ENCODE data around the gene HERC6. TPM values are rescaled to one million over a fixed set of nuclear protein-coding genes. Genes with fewer than 3 reads are reported as not detected.
"Not testable (repeated sequence)": the region's sequence is repeated elsewhere in the genome, so short reads cannot be mapped to it uniquely, and the experiment has no call there.

Gene HERC6
- total RNA-seq, 4 donors from 2014 or later: 4.4 to 7.5 (median 5.1) TPM

GRCh38 chr4:88420844-88421243 lies 42.2 kb downstream of the HERC6 start:
- WGBS, 2 donors (ENCODE audit: low coverage in 1 of 2): 86 to 100% methylated on average over 1 of the region's 1 CpG
- Histone ChIP-seq H3K27me3 (no peaks in the 10 kb centered on the region), H3K36me3 (peaks cover 0 to 15% of the 10 kb centered on the region in 2 donors), H3K27ac (no peak overlapping the region), H3K9me3 (no peaks in the 10 kb centered on the region), H3K4me1 (no peaks in the 10 kb centered on the region), H3K4me3 (no peak overlapping the region)
- TF ChIP-seq POLR2A (IDR thresholded peaks at IDR 0.05) (no peak), EP300 (IDR thresholded peaks at IDR 0.05) (no peak), POLR2AphosphoS5 (IDR thresholded peaks at IDR 0.05) (no peak), CTCF (IDR thresholded peaks at IDR 0.05) (no peak)
- no peak for ATAC-seq

- no peaks in the 10 kb centered on the region for H3K27me3 ChIP-seq
- no peak for ATAC-seq
- H3K9me3 ChIP-seq: no peaks in the 10 kb centered on the region
- peaks cover 0 to 22% of the 10 kb centered on the region in 2 donors for H3K36me3 ChIP-seq
- WGBS, 2 donors (ENCODE audit: low coverage in 1 of 2): 83 to 94% methylated on average over 2 of the region's 2 CpGs
- no peaks in the 10 kb centered on the region for H3K4me1 ChIP-seq
- H3K4me3 ChIP-seq: no peak overlapping the region
- H3K27ac ChIP-seq: no peak overlapping the region
- TF ChIP-seq POLR2AphosphoS5 (IDR thresholded peaks at IDR 0.05): no peak
- TF ChIP-seq EP300 (IDR thresholded peaks at IDR 0.05): no peak
- no peak for TF ChIP-seq POLR2A (IDR thresholded peaks at IDR 0.05)
- TF ChIP-seq CTCF (IDR thresholded peaks at IDR 0.05): no peak
Observed at GRCh38 chr4:88422403-88422802, 43.8 kb downstream of the HERC6 start.

- Histone ChIP-seq H3K9me3 (peaks cover 0 to 7% (median 0%) of the 10 kb centered on the region in 3 donors), H3K4me1 (no peaks in the 10 kb centered on the region), H3K36me3 (peaks cover 0 to 43% of the 10 kb centered on the region in 2 donors), H3K27ac (no peak overlapping the region), H3K27me3 (no peaks in the 10 kb centered on the region), H3K4me3 (no peak overlapping the region)
- WGBS, 2 donors (ENCODE audit: low coverage in 1 of 2): 57 to 80% methylated on average over 1 of the region's 1 CpG
- ATAC-seq: no peak
- TF ChIP-seq EP300 (IDR thresholded peaks at IDR 0.05) (no peak), CTCF (IDR thresholded peaks at IDR 0.05) (no peak), POLR2AphosphoS5 (IDR thresholded peaks at IDR 0.05) (no peak), POLR2A (IDR thresholded peaks at IDR 0.05) (no peak)
Observed at GRCh38 chr4:88429401-88429800, 50.7 kb downstream of the HERC6 start.

GRCh38 chr4:88435987-88436693 lies 57.5 kb downstream of the HERC6 start:
- H3K4me3 ChIP-seq: no peak overlapping the region
- 75 to 100% methylated on average over 1 of the region's 1 CpG for WGBS, 2 donors (ENCODE audit: low coverage in 1 of 2)
- H3K9me3 ChIP-seq: peaks cover 0 to 7% (median 0%) of the 10 kb centered on the region in 3 donors
- no peak for ATAC-seq
- H3K27me3 ChIP-seq: no peaks in the 10 kb centered on the region
- no peak overlapping the region for H3K27ac ChIP-seq
- peaks cover 0 to 61% of the 10 kb centered on the region in 2 donors for H3K36me3 ChIP-seq
- no peaks in the 10 kb centered on the region for H3K4me1 ChIP-seq
- TF ChIP-seq POLR2A (IDR thresholded peaks at IDR 0.05) (no peak), EP300 (IDR thresholded peaks at IDR 0.05) (no peak), POLR2AphosphoS5 (IDR thresholded peaks at IDR 0.05) (no peak), CTCF (IDR thresholded peaks at IDR 0.05) (no peak)

GRCh38 chr4:88437873-88438272 lies 59.2 kb downstream of the HERC6 start:
- H3K4me1 ChIP-seq, ATAC-seq, H3K9me3 ChIP-seq, H3K27me3 ChIP-seq, H3K27ac ChIP-seq, H3K4me3 ChIP-seq: not testable (repeated sequence)
- WGBS, 2 donors (ENCODE audit: low coverage in 1 of 2): 97 to 100% methylated on average over 1 to 4 of the region's 4 CpGs
- H3K36me3 ChIP-seq: peaks cover 0 to 60% of the 10 kb centered on the region in 2 donors
